Stimulated activated effector memory CD8-positive, alpha-beta T cell treated with anti-CD3 and anti-CD28 coated beads, Interleukin-12 subunit alpha, Interleukin-12 subunit beta, amount 100 ng/mL, for 72 hours (primary cell): Measurements from ENCODE around the gene DNAH17.

Source experiments
- ATAC-seq: fragments of 150-1000 bp; cut with Tn5 transposase; 2 replicates; pipeline ENCODE4 v1.10.0; 2021
- DNase-seq, 2 donors: peaks; one replicate each; pipeline ENCODE4 v3.0.0; 2021 to 2022; ENCODE audit warnings: low spot score in 2 of 2
- H3K27ac Mint-ChIP-seq: one replicate; pipeline ENCODE4 v1.8.0; 2022; ENCODE audit warnings: mild to moderate bottlenecking, mixed read lengths
- H3K36me3 Mint-ChIP-seq: one replicate; pipeline ENCODE4 v1.8.0; 2022; ENCODE audit warnings: mild to moderate bottlenecking, mixed read lengths
- H3K4me1 Mint-ChIP-seq: one replicate; pipeline ENCODE4 v1.8.0; 2022; ENCODE audit warnings: mixed read lengths
- H3K4me3 Mint-ChIP-seq: one replicate; pipeline ENCODE4 v1.8.0; 2022; ENCODE audit warnings: mild to moderate bottlenecking, mixed read lengths
- H3K9me3 Mint-ChIP-seq: one replicate; pipeline ENCODE4 v1.8.0; 2022; ENCODE audit warnings: mixed read lengths

DNAH17 gene

GRCh38 chr17:78460951-78461798 is 116.0 kb downstream of the DNAH17 start:
- H3K9me3 Mint-ChIP-seq, result no peaks in the 10 kb centered on the region
- H3K27ac Mint-ChIP-seq, result no peak overlapping the region
- DNase-seq (no peak), ATAC-seq (no peak)
- H3K4me1 Mint-ChIP-seq, result no peaks in the 10 kb centered on the region
- no peak overlapping the region for H3K4me3 Mint-ChIP-seq
- H3K36me3 Mint-ChIP-seq, result no peaks in the 10 kb centered on the region

- no peak for DNase-seq
- no peak overlapping the region for H3K27ac Mint-ChIP-seq
- no peak overlapping the region for H3K4me3 Mint-ChIP-seq
- H3K36me3 Mint-ChIP-seq, result no peaks in the 10 kb centered on the region
- no peak for ATAC-seq
- H3K4me1 Mint-ChIP-seq, result no peaks in the 10 kb centered on the region
- H3K9me3 Mint-ChIP-seq, result no peaks in the 10 kb centered on the region
Measured at GRCh38 chr17:78460176-78460675, 117.0 kb downstream of the DNAH17 start.

- no peak overlapping the region for H3K27ac Mint-ChIP-seq
- no peak for ATAC-seq
- H3K36me3 Mint-ChIP-seq, result no peaks in the 10 kb centered on the region
- no peak for DNase-seq
- H3K4me3 Mint-ChIP-seq, result no peak overlapping the region
- no peaks in the 10 kb centered on the region for H3K4me1 Mint-ChIP-seq
- no peaks in the 10 kb centered on the region for H3K9me3 Mint-ChIP-seq
Measured at GRCh38 chr17:78459696-78460095, 117.5 kb downstream of the DNAH17 start.

- Mint-ChIP-seq H3K36me3 (no peaks in the 10 kb centered on the region), H3K4me3 (no peak overlapping the region), H3K27ac (no peak overlapping the region), H3K9me3 (no peaks in the 10 kb centered on the region), H3K4me1 (no peaks in the 10 kb centered on the region)
- no peak for DNase-seq
- ATAC-seq, result no peak
Measured at GRCh38 chr17:78458736-78459335, 118.4 kb downstream of the DNAH17 start.

- no peaks in the 10 kb centered on the region for H3K36me3 Mint-ChIP-seq
Measured at GRCh38 chr17:78458091-78458490, 119.1 kb downstream of the DNAH17 start.

GRCh38 chr17:78454346-78454745 is 122.8 kb downstream of the DNAH17 start:
- DNase-seq (no peak), ATAC-seq (no peak)
- Mint-ChIP-seq H3K36me3 (no peaks in the 10 kb centered on the region), H3K4me1 (no peaks in the 10 kb centered on the region), H3K9me3 (no peaks in the 10 kb centered on the region), H3K27ac (no peak overlapping the region), H3K4me3 (no peak overlapping the region)

More at GRCh38 chr17:78458091-78458490, 119.1 kb downstream of the DNAH17 start:
- Mint-ChIP-seq H3K9me3 (no peaks in the 10 kb centered on the region), H3K27ac (no peak overlapping the region), H3K4me3 (no peak overlapping the region), H3K4me1 (no peaks in the 10 kb centered on the region)
- DNase-seq, result no peak
- no peak for ATAC-seq

- H3K4me1 Mint-ChIP-seq, result no peaks in the 10 kb centered on the region
- H3K27ac Mint-ChIP-seq, result peak overlapping the region; percentile 27
- no peaks in the 10 kb centered on the region for H3K9me3 Mint-ChIP-seq
- no peaks in the 10 kb centered on the region for H3K36me3 Mint-ChIP-seq
- H3K4me3 Mint-ChIP-seq, result no peak overlapping the region
- no peak for ATAC-seq
- no peak for DNase-seq
Measured at GRCh38 chr17:78451753-78452152, 125.4 kb downstream of the DNAH17 start.

GRCh38 chr17:78450696-78451345 is 126.4 kb downstream of the DNAH17 start:
- H3K4me3 Mint-ChIP-seq, result no peak overlapping the region
- H3K36me3 Mint-ChIP-seq, result no peaks in the 10 kb centered on the region
- no peak overlapping the region for H3K27ac Mint-ChIP-seq
- H3K4me1 Mint-ChIP-seq, result no peaks in the 10 kb centered on the region
- ATAC-seq (no peak), DNase-seq (no peak)
- no peaks in the 10 kb centered on the region for H3K9me3 Mint-ChIP-seq

GRCh38 chr17:78449983-78450595 is 127.1 kb downstream of the DNAH17 start:
- Mint-ChIP-seq H3K4me3 (no peak overlapping the region), H3K27ac (no peak overlapping the region), H3K36me3 (no peaks in the 10 kb centered on the region), H3K9me3 (no peaks in the 10 kb centered on the region), H3K4me1 (no peaks in the 10 kb centered on the region)
- ATAC-seq (no peak), DNase-seq (no peak)

GRCh38 chr17:78448356-78448993 is 128.7 kb downstream of the DNAH17 start:
- ATAC-seq (no peak), DNase-seq (no peak)
- Mint-ChIP-seq H3K4me1 (no peaks in the 10 kb centered on the region), H3K4me3 (no peak overlapping the region), H3K27ac (no peak overlapping the region), H3K36me3 (no peaks in the 10 kb centered on the region), H3K9me3 (no peaks in the 10 kb centered on the region)

GRCh38 chr17:78446833-78447232 is 130.4 kb downstream of the DNAH17 start:
- DNase-seq (no peak), ATAC-seq (no peak)
- Mint-ChIP-seq H3K27ac (no peak overlapping the region), H3K36me3 (no peaks in the 10 kb centered on the region), H3K4me3 (no peak overlapping the region), H3K4me1 (no peaks in the 10 kb centered on the region), H3K9me3 (no peaks in the 10 kb centered on the region)

GRCh38 chr17:78444392-78444791 is 132.8 kb downstream of the DNAH17 start:
- Mint-ChIP-seq H3K9me3 (no peaks in the 10 kb centered on the region), H3K27ac (no peak overlapping the region), H3K4me1 (no peaks in the 10 kb centered on the region), H3K36me3 (no peaks in the 10 kb centered on the region), H3K4me3 (no peak overlapping the region)
- ATAC-seq, result no peak
- no peak for DNase-seq

- H3K4me1 Mint-ChIP-seq, result no peaks in the 10 kb centered on the region
- peaks cover 2% of the 10 kb centered on the region for H3K9me3 Mint-ChIP-seq
- no peak overlapping the region for H3K27ac Mint-ChIP-seq
- ATAC-seq, result peak; percentile 6
- no peak overlapping the region for H3K4me3 Mint-ChIP-seq
- H3K36me3 Mint-ChIP-seq, result peaks cover 10% of the 10 kb centered on the region
- no peak for DNase-seq
Measured at GRCh38 chr17:78442648-78443218, 134.5 kb downstream of the DNAH17 start.

- Mint-ChIP-seq H3K4me3 (no peak overlapping the region), H3K4me1 (no peaks in the 10 kb centered on the region), H3K9me3 (peaks cover 2% of the 10 kb centered on the region), H3K27ac (no peak overlapping the region), H3K36me3 (peaks cover 14% of the 10 kb centered on the region)
- DNase-seq, result no peak
- ATAC-seq, result peak; percentile 67
Measured at GRCh38 chr17:78441271-78441971, 135.8 kb downstream of the DNAH17 start.
